ENCODE results near the gene ATP6V0D1. TPM values are rescaled to one million over a fixed set of nuclear protein-coding genes. Genes with fewer than 3 reads are reported as not detected.

ATP6V0D1 gene
- total RNA-seq, 2 donors from 2014 or later = 79.7 to 95.7 TPM

DNA sequence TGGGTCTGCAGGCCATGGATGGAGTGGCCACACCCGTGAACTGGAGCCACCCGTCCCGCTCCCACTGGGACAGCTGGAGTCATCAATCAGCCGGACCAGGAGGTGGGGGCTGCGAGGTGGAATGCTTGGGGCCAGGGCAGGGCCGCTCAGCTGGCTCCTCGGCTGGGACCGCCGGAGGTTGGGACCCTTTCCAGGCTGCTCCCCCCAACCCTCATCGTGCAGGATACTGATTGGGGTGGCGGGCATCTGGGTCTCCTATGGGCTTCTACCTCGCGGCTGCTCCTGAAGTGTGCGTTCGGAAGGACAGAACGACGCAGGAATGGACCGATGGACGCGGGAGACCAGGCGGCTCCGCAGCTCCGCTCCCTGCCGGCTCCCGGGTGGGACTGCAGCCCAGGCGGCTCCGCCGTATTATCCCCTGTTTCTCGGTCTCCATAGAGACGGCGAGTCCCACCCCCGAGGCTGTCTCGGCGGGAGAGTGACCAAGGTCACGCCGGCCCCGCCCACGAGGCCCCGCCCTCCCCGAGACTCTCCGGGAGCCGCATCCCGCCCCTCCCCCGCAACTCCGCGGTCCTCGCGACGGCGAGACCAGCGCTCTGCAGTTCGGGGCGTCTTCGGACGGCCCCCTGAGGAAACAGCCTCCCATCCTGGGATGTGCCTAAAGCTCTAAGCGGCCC is 87.7 kb downstream of the ATP6V0D1 start, which contains the start of gene TPPP3:
Gene TPPP3, minus strand, starts transcription at position 388 of the 677 bp plus-strand sequence. CDS start 2,387 bp downstream, outside the sequence.
- Histone ChIP-seq H3K27ac (peak within 1 kb of the TSS; percentile 64 to 72), H3K36me3 (no peaks in the 10 kb centered on the region), H3K4me3 (peak within 1 kb of the TSS; percentile 28 to 61), H3K4me1 (peaks cover 0 to 91% of the 10 kb centered on the region in 2 donors), H3K27me3 (no peaks in the 10 kb centered on the region), H3K9me3 (no peaks in the 10 kb centered on the region)
- TF ChIP-seq, protein P1, sequence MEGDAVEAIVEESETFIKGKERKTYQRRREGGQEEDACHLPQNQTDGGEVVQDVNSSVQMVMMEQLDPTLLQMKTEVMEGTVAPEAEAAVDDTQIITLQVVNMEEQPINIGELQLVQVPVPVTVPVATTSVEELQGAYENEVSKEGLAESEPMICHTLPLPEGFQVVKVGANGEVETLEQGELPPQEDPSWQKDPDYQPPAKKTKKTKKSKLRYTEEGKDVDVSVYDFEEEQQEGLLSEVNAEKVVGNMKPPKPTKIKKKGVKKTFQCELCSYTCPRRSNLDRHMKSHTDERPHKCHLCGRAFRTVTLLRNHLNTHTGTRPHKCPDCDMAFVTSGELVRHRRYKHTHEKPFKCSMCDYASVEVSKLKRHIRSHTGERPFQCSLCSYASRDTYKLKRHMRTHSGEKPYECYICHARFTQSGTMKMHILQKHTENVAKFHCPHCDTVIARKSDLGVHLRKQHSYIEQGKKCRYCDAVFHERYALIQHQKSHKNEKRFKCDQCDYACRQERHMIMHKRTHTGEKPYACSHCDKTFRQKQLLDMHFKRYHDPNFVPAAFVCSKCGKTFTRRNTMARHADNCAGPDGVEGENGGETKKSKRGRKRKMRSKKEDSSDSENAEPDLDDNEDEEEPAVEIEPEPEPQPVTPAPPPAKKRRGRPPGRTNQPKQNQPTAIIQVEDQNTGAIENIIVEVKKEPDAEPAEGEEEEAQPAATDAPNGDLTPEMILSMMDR (IDR thresholded peaks at IDR 0.05) = peak in 1 of 2 donors; percentile 72
- peak; percentile 91 for DNase-seq (ENCODE audit: low spot score)

DNA sequence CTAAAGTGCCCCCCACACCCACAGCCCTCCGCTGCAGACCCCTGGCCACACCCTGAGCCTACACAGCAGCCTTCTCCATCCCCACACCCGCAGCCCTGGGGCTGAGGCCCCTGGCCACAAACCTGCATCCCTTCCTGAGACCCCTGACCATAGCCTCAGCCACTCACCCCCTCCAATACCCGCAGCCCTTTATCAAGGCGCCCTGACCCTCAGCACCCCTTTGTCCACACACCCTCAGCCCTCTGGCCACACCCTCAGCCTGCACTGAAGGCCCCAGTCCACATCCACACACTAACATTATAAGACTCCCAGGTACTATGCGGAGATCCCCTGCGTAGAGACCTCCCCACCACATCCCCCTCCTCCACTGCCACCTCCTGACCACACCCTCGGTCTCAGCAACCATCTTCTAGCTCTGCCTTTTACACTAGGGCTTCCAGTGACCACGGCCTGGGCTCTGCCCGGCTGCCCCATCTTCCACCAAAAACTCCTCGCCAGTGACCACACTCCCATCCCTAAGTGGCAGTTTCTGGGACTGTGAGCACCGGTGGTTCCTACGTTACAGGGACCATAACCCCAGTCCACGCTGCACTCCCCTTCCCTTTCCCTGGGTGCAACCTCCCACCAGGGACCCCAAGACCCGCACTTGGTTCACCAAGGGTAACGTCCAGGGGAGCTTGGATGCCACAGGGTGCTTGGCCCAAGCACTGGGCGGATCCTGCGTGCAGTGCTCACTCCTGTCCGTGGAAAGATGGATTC is 88.5 kb downstream of the ATP6V0D1 start:
- Histone ChIP-seq H3K36me3 (no peaks in the 10 kb centered on the region), H3K27ac (peak overlapping the region; percentile 64 to 72), H3K4me1 (peaks cover 0 to 84% of the 10 kb centered on the region in 2 donors), H3K4me3 (peak overlapping the region; percentile 28 to 61), H3K27me3 (no peaks in the 10 kb centered on the region), H3K9me3 (no peaks in the 10 kb centered on the region)
- TF ChIP-seq, protein P1 (IDR thresholded peaks at IDR 0.05) = no peak
- no peak for DNase-seq (ENCODE audit: low spot score)

DNA sequence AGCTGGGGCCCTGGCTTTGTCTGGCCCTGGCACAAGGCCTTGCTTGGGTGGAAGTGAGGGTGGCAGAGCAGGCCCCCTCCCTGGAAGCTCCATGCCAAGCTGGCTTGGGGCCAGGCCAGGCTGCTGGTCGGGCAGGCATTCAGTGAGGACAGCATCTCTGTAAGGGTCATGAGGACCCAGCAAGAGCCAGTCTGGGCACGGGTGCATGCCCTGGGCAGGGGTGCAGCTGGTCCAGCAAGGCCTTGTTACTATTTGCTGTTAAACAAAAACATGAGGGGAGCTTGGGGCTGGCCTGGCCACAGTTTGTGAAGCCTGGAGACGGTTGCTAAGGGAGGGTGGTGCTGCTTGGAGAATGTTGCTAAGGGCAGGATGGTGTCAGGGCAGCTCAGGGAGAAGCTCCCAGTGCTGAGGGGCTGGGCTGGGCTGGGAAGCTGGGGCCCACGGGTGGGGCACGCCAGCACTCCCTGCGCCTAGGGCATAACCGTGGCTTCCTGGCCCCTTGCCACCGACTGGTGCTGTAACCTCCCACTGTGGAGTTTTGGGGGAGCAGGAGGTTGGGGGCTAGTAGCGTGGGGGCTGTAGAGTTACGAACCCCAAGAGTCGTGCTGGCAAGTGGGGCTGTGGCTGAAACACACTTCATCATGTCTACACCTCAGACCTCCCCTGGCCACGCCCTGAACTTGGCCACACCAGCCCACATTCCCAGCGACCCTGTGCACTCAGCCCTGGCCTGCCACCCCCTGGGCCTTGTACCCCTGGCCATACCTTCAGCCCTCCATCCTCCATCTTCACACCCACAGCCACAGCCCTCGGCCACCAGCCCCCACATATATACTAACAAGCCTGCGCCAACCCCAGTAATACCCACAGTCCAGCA is 89.3 kb downstream of the ATP6V0D1 start:
- Histone ChIP-seq H3K4me3 (peak overlapping the region in 1 of 2 donors; percentile 61), H3K27ac (peak overlapping the region; percentile 14 to 64), H3K9me3 (no peaks in the 10 kb centered on the region), H3K27me3 (no peaks in the 10 kb centered on the region), H3K36me3 (no peaks in the 10 kb centered on the region), H3K4me1 (peaks cover 0 to 76% of the 10 kb centered on the region in 2 donors)
- TF ChIP-seq, protein P1 (IDR thresholded peaks at IDR 0.05) = no peak
- no peak for DNase-seq (ENCODE audit: low spot score)

DNA sequence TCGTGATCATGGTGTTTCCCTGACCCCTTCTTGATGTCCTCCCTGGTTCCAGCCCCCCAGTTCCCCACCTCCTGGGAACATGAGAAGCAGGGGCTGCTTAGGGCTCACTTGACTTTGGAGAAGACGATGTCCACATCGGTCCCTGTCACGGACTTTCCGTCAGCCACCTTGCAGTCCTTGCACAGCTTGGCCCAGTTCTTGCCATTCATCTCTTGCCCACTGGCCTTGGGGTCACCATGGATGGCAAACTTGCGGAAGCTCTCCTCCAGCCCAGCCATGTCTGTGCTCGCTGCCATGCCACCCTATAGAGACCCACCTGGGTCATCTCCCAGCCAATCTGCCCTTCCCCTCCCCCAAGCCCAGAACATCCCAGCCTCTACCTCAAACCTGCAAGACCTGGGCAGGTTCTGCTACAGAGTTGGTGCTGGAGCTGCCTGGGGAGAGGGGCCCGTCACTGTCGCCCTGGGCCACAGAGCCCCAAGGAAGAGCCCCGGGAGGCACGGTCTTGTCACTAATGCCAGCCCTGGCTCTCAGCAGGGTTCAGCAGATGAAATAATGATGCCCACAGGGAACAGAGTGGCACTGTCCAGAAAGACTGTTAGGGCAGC is 90.0 kb downstream of the ATP6V0D1 start:
- Histone ChIP-seq H3K4me1 (peaks cover 0 to 69% of the 10 kb centered on the region in 2 donors), H3K27ac (peak overlapping the region in 1 of 2 donors; percentile 64), H3K4me3 (no peak overlapping the region)

More for the DNA sequence above, 90.0 kb downstream of the ATP6V0D1 start:
- TF ChIP-seq, protein P1 (IDR thresholded peaks at IDR 0.05) = no peak
- Histone ChIP-seq H3K27me3 (no peaks in the 10 kb centered on the region), H3K36me3 (no peaks in the 10 kb centered on the region), H3K9me3 (no peaks in the 10 kb centered on the region)
- DNase-seq (ENCODE audit: low spot score) = no peak

Data from right atrium auricular region (tissue), 2 donors.